Liver (tissue), 3 donors: ENCODE measurements around the gene TMEM266.

ENCODE experiments used
- FOXA1 ChIP-seq: IDR thresholded peaks from 2 replicates; pipeline ENCODE4 v1.6.1; 2016; ENCODE audit warnings: antibody characterized with exemption
- GABPA ChIP-seq, 2 donors: IDR thresholded peaks in 1 of 2; conservative IDR thresholded peaks in 1 of 2; 2 replicates each; pipeline ENCODE4 v1.6.1; 2016; ENCODE audit warnings: antibody characterized with exemption in 2 of 2, mild to moderate bottlenecking in 1 of 2, moderate library complexity in 1 of 2
- HNF4G ChIP-seq: IDR thresholded peaks from 2 replicates; pipeline ENCODE4 v1.6.1; 2016; ENCODE audit warnings: antibody characterized with exemption
- JUND ChIP-seq, 2 donors: IDR thresholded peaks; 2 replicates each; pipeline ENCODE4 v1.6.1; 2016; ENCODE audit warnings: antibody characterized with exemption in 2 of 2
- RAD21 ChIP-seq, 2 donors: IDR thresholded peaks; 2 replicates each; pipeline ENCODE4 v1.6.1; 2016; ENCODE audit warnings: antibody characterized with exemption in 2 of 2, mild to moderate bottlenecking in 2 of 2
- RXRA ChIP-seq, 2 donors: IDR thresholded peaks; 2 replicates each; pipeline ENCODE4 v1.6.1; 2017 to 2018; ENCODE audit warnings: antibody characterized with exemption in 2 of 2, mild to moderate bottlenecking in 1 of 2
- SP1 ChIP-seq: IDR thresholded peaks from 2 replicates; pipeline ENCODE4 v1.6.1; 2018; ENCODE audit warnings: antibody characterized with exemption, mild to moderate bottlenecking
- TAF1 ChIP-seq: conservative IDR thresholded peaks from 2 replicates; pipeline ENCODE4 v1.6.1; 2016; ENCODE audit warnings: antibody characterized with exemption, mild to moderate bottlenecking
- YY1 ChIP-seq: IDR thresholded peaks from 2 replicates; pipeline ENCODE4 v1.6.1; 2016; ENCODE audit warnings: antibody characterized with exemption, mild to moderate bottlenecking
- TF ChIP-seq, protein P1 (sequence below): fragments of 150-350 bp; IDR thresholded peaks from 2 replicates; pipeline ENCODE4 v1.5.1; 2017; ENCODE audit warnings: improper control_type of control experiment, low read depth, low read length; ENCODE audit not compliant: missing input control
- TF ChIP-seq, protein P2 (sequence below): IDR thresholded peaks from 2 replicates; pipeline ENCODE4 v1.6.1; 2016; ENCODE audit warnings: antibody characterized with exemption
- TF ChIP-seq, protein P3 (sequence below): IDR thresholded peaks from 2 replicates; pipeline ENCODE4 v1.6.1; 2016; ENCODE audit warnings: antibody characterized with exemption, mild to moderate bottlenecking
- donor health status: healthy.
- donor health status: healthy.

DNA sequence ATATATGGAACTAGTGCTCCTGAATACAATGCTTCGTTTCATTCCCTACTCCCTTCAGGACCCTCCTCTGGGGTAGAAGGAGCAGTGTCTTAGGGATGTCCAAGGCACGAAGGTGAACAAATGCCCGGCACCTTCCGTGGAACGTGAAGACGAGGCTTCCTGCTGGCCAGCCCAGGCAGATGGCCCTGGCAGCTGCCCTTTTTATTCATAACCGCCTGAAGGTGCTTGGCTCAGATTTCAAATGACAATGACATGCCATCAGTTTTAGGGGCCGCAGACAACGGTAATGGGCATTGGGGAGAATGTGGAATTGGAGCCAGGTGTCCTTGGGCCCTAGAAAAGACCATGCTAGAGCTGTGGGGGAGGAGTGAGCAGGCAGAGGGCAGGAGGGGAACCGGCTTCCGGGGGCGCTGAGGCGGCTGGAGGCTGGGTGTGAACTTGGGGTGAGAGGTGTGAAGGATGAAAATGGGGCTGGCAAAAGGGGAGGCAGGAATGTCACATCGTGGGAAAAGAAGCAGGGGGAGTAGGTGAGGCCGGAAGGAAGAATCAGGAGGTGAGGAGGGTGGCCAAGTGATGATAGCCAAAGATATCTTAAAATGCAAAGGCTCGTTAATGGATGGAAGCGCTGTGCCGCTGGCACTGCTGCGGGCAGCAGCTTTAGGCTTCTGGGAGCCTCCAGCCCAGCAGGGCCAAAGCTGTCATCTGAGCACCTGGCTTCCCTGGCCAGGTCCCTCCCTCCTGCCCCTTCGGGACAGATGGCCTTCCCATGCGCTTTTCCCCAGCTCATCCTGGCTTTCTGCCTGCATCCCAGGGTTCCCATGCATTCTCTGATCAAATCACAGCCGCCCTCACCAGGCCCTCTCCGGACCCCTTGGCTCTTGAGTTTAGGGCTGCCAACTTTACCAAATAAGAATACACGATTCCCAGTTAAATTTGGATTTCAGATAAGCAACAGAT, 93.7 kb downstream of the TMEM266 start:
- TF ChIP-seq, protein P1, sequence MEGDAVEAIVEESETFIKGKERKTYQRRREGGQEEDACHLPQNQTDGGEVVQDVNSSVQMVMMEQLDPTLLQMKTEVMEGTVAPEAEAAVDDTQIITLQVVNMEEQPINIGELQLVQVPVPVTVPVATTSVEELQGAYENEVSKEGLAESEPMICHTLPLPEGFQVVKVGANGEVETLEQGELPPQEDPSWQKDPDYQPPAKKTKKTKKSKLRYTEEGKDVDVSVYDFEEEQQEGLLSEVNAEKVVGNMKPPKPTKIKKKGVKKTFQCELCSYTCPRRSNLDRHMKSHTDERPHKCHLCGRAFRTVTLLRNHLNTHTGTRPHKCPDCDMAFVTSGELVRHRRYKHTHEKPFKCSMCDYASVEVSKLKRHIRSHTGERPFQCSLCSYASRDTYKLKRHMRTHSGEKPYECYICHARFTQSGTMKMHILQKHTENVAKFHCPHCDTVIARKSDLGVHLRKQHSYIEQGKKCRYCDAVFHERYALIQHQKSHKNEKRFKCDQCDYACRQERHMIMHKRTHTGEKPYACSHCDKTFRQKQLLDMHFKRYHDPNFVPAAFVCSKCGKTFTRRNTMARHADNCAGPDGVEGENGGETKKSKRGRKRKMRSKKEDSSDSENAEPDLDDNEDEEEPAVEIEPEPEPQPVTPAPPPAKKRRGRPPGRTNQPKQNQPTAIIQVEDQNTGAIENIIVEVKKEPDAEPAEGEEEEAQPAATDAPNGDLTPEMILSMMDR, result no peak
- TF ChIP-seq YY1 (no peak), FOXA1 (no peak), SP1 (no peak), JUND (IDR thresholded peaks at IDR 0.05) (no peak), HNF4G (no peak), GABPA (IDR thresholded peaks at IDR 0.05 in 1 of 2, conservative IDR thresholded peaks at IDR 0.05 in 1 of 2) (no peak), TAF1 (no peak), RXRA (IDR thresholded peaks at IDR 0.05) (no peak), RAD21 (IDR thresholded peaks at IDR 0.05) (no peak)
- TF ChIP-seq, protein P2, sequence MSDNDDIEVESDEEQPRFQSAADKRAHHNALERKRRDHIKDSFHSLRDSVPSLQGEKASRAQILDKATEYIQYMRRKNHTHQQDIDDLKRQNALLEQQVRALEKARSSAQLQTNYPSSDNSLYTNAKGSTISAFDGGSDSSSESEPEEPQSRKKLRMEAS, result no peak
- TF ChIP-seq, protein P3, sequence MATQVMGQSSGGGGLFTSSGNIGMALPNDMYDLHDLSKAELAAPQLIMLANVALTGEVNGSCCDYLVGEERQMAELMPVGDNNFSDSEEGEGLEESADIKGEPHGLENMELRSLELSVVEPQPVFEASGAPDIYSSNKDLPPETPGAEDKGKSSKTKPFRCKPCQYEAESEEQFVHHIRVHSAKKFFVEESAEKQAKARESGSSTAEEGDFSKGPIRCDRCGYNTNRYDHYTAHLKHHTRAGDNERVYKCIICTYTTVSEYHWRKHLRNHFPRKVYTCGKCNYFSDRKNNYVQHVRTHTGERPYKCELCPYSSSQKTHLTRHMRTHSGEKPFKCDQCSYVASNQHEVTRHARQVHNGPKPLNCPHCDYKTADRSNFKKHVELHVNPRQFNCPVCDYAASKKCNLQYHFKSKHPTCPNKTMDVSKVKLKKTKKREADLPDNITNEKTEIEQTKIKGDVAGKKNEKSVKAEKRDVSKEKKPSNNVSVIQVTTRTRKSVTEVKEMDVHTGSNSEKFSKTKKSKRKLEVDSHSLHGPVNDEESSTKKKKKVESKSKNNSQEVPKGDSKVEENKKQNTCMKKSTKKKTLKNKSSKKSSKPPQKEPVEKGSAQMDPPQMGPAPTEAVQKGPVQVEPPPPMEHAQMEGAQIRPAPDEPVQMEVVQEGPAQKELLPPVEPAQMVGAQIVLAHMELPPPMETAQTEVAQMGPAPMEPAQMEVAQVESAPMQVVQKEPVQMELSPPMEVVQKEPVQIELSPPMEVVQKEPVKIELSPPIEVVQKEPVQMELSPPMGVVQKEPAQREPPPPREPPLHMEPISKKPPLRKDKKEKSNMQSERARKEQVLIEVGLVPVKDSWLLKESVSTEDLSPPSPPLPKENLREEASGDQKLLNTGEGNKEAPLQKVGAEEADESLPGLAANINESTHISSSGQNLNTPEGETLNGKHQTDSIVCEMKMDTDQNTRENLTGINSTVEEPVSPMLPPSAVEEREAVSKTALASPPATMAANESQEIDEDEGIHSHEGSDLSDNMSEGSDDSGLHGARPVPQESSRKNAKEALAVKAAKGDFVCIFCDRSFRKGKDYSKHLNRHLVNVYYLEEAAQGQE, result no peak
